Measurements from ENCODE around the gene SDK1. TPM values are rescaled to one million over a fixed set of nuclear protein-coding genes. Genes with fewer than 3 reads are reported as not detected.

Gene SDK1
- total RNA-seq, 2 donors from 2014 or later = 1.3 to 2.6 TPM

DNA sequence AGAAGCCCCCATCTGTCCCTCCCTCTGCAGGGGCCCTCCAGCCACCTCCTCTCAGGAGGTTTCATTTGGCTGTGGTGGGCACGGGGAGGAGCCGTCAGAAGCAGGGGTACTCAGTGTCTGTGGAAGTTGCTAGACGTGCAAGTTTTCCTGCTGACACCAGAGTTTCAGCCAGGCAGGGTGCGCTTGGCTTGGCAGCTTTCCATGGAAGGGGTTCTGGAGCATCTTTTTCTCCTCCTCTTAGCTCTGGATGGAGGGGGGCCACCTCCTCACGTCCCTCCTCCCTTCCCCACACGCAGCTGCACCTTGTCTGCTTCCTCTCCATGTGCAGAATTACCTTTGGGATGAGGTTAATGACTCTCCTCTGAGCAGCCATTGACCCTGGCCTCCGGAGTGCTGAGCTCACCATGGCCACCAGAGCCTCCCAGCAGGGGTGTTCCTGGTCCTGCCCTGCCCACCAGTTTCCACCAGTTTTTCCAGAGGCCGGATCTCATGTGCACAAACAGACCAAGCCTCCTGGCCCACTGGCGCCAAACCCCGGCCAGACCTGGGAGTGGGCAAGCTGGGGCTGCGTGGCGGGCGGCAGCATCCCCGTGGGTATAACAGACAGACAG, 801.3 kb downstream of the SDK1 start:
- no peak for DNase-seq
- Histone ChIP-seq H3K9ac (ENCODE audit: low read depth in 2 of 2, low read length in 2 of 2) (no peak overlapping the region), H3K27ac (no peak overlapping the region), H3K27me3 (no peaks in the 10 kb centered on the region), H3K4me1 (no peaks in the 10 kb centered on the region), H3K4me3 (no peak overlapping the region), H3K36me3 (no peaks in the 10 kb centered on the region), H3K9me3 (no peaks in the 10 kb centered on the region)
- intact Hi-C loops (cut with DNase I) = no loop called here
- no peak for TF ChIP-seq CTCF (IDR thresholded peaks at IDR 0.05)

GRCh38 chr7:4103352-4104091, 802.5 kb downstream of the SDK1 start:
- Histone ChIP-seq H3K27ac (no peak overlapping the region), H3K27me3 (no peaks in the 10 kb centered on the region), H3K4me3 (no peak overlapping the region), H3K9me3 (no peaks in the 10 kb centered on the region), H3K9ac (ENCODE audit: low read depth in 2 of 2, low read length in 2 of 2) (no peak overlapping the region), H3K4me1 (no peaks in the 10 kb centered on the region), H3K36me3 (no peaks in the 10 kb centered on the region)
- DNase-seq = no peak
- intact Hi-C loops (cut with DNase I) = no loop called here
- TF ChIP-seq CTCF (IDR thresholded peaks at IDR 0.05) = no peak

- H3K9me3 ChIP-seq = no peaks in the 10 kb centered on the region
- no peaks in the 10 kb centered on the region for H3K4me1 ChIP-seq
- H3K36me3 ChIP-seq = no peaks in the 10 kb centered on the region
- H3K27ac ChIP-seq = no peak overlapping the region
- no peak for DNase-seq
- intact Hi-C loops (cut with DNase I) = no loop called here
- H3K4me3 ChIP-seq = no peak overlapping the region
- TF ChIP-seq CTCF (IDR thresholded peaks at IDR 0.05) = no peak
- H3K9ac ChIP-seq (ENCODE audit: low read depth in 2 of 2, low read length in 2 of 2) = no peak overlapping the region
- H3K27me3 ChIP-seq = no peaks in the 10 kb centered on the region
Observed at GRCh38 chr7:4107839-4108238, 806.8 kb downstream of the SDK1 start.

GRCh38 chr7:4108951-4109350, 807.9 kb downstream of the SDK1 start:
- DNase-seq = no peak
- TF ChIP-seq CTCF (IDR thresholded peaks at IDR 0.05) = no peak
- no peak overlapping the region for H3K4me3 ChIP-seq
- no peak overlapping the region for H3K27ac ChIP-seq
- H3K4me1 ChIP-seq = no peaks in the 10 kb centered on the region
- no peaks in the 10 kb centered on the region for H3K27me3 ChIP-seq
- H3K9me3 ChIP-seq = no peaks in the 10 kb centered on the region
- H3K36me3 ChIP-seq = no peaks in the 10 kb centered on the region
- intact Hi-C loops (cut with DNase I) = no loop called here
- H3K9ac ChIP-seq (ENCODE audit: low read depth in 2 of 2, low read length in 2 of 2) = no peak overlapping the region

GRCh38 chr7:4109481-4110110, 808.5 kb downstream of the SDK1 start:
- intact Hi-C loops (cut with DNase I) = no loop called here
- H3K27ac ChIP-seq = no peak overlapping the region
- H3K9ac ChIP-seq (ENCODE audit: low read depth in 2 of 2, low read length in 2 of 2) = no peak overlapping the region
- H3K27me3 ChIP-seq = no peaks in the 10 kb centered on the region
- no peak for DNase-seq
- TF ChIP-seq CTCF (IDR thresholded peaks at IDR 0.05) = no peak
- H3K9me3 ChIP-seq = no peaks in the 10 kb centered on the region
- H3K4me1 ChIP-seq = no peaks in the 10 kb centered on the region
- H3K36me3 ChIP-seq = no peaks in the 10 kb centered on the region
- H3K4me3 ChIP-seq = no peak overlapping the region

Data from colonic mucosa (tissue), 4 donors.